ENCODE measurements around the gene FAF1.
"Not testable (repeated sequence)": the region's sequence is repeated elsewhere in the genome, so short reads cannot be mapped to it uniquely, and the experiment has no call there.

The FAF1 gene

GRCh38 chr1:50873458-50874187 lies 86.4 kb downstream of the FAF1 start:
- Histone ChIP-seq H3K9me3 (ENCODE audit: control insufficient read depth, low read length) (no peaks in the 10 kb centered on the region), H3K4me3 (ENCODE audit: extremely low read depth, insufficient read depth, low read length, poor library complexity, severe bottlenecking) (no peak overlapping the region), H3K27ac (ENCODE audit: low read depth, low read length, severe bottlenecking) (no peak overlapping the region), H3K4me1 (ENCODE audit: control insufficient read depth, insufficient read depth, low read length, poor library complexity, severe bottlenecking) (no peaks in the 10 kb centered on the region), H3K36me3 (ENCODE audit: control insufficient read depth, insufficient read depth, low read length) (no peaks in the 10 kb centered on the region)
- WGBS, 2 experiments (ENCODE audit: insufficient coverage in 2 of 2): 75 to 83% methylated on average over 1 to 3 of the region's 5 CpGs

- peaks cover 10% of the 10 kb centered on the region for H3K9me3 ChIP-seq (ENCODE audit: control insufficient read depth, low read length)
- not testable (repeated sequence) for H3K4me1 ChIP-seq (ENCODE audit: control insufficient read depth, insufficient read depth, low read length, poor library complexity, severe bottlenecking); H3K27ac ChIP-seq (ENCODE audit: low read depth, low read length, severe bottlenecking); H3K36me3 ChIP-seq (ENCODE audit: control insufficient read depth, insufficient read depth, low read length); H3K4me3 ChIP-seq (ENCODE audit: extremely low read depth, insufficient read depth, low read length, poor library complexity, severe bottlenecking)
- WGBS, 2 experiments (ENCODE audit: insufficient coverage in 2 of 2): no CpG with 5 or more reads among the region's 3 CpGs
Measured at GRCh38 chr1:50864845-50865244, 95.2 kb downstream of the FAF1 start.

GRCh38 chr1:50861772-50862171 lies 98.3 kb downstream of the FAF1 start:
- H3K27ac ChIP-seq (ENCODE audit: low read depth, low read length, severe bottlenecking): no peak overlapping the region
- no peaks in the 10 kb centered on the region for H3K36me3 ChIP-seq (ENCODE audit: control insufficient read depth, insufficient read depth, low read length)
- H3K4me3 ChIP-seq (ENCODE audit: extremely low read depth, insufficient read depth, low read length, poor library complexity, severe bottlenecking): no peak overlapping the region
- H3K9me3 ChIP-seq (ENCODE audit: control insufficient read depth, low read length): peaks cover 13% of the 10 kb centered on the region
- H3K4me1 ChIP-seq (ENCODE audit: control insufficient read depth, insufficient read depth, low read length, poor library complexity, severe bottlenecking): no peaks in the 10 kb centered on the region
- no CpG with 5 or more reads among the region's 1 CpG for WGBS, 2 experiments (ENCODE audit: insufficient coverage in 2 of 2)

GRCh38 chr1:50860702-50861101 lies 99.4 kb downstream of the FAF1 start:
- Histone ChIP-seq H3K27ac (ENCODE audit: low read depth, low read length, severe bottlenecking) (no peak overlapping the region), H3K4me3 (ENCODE audit: extremely low read depth, insufficient read depth, low read length, poor library complexity, severe bottlenecking) (no peak overlapping the region), H3K4me1 (ENCODE audit: control insufficient read depth, insufficient read depth, low read length, poor library complexity, severe bottlenecking) (no peaks in the 10 kb centered on the region), H3K9me3 (ENCODE audit: control insufficient read depth, low read length) (peaks cover 13% of the 10 kb centered on the region), H3K36me3 (ENCODE audit: control insufficient read depth, insufficient read depth, low read length) (no peaks in the 10 kb centered on the region)
- 100% methylated on average over 1 to 2 of the region's 4 CpGs for WGBS, 2 experiments (ENCODE audit: insufficient coverage in 2 of 2)

GRCh38 chr1:50860256-50860655 lies 99.8 kb downstream of the FAF1 start:
- H3K27ac ChIP-seq (ENCODE audit: low read depth, low read length, severe bottlenecking): no peak overlapping the region
- H3K9me3 ChIP-seq (ENCODE audit: control insufficient read depth, low read length): peaks cover 13% of the 10 kb centered on the region
- H3K4me3 ChIP-seq (ENCODE audit: extremely low read depth, insufficient read depth, low read length, poor library complexity, severe bottlenecking): no peak overlapping the region
- H3K36me3 ChIP-seq (ENCODE audit: control insufficient read depth, insufficient read depth, low read length): no peaks in the 10 kb centered on the region
- H3K4me1 ChIP-seq (ENCODE audit: control insufficient read depth, insufficient read depth, low read length, poor library complexity, severe bottlenecking): no peaks in the 10 kb centered on the region
- WGBS, 2 experiments (ENCODE audit: insufficient coverage in 2 of 2): no CpG with 5 or more reads among the region's 2 CpGs

- Histone ChIP-seq H3K9me3 (ENCODE audit: control insufficient read depth, low read length) (peaks cover 13% of the 10 kb centered on the region), H3K4me1 (ENCODE audit: control insufficient read depth, insufficient read depth, low read length, poor library complexity, severe bottlenecking) (no peaks in the 10 kb centered on the region), H3K27ac (ENCODE audit: low read depth, low read length, severe bottlenecking) (no peak overlapping the region), H3K4me3 (ENCODE audit: extremely low read depth, insufficient read depth, low read length, poor library complexity, severe bottlenecking) (no peak overlapping the region), H3K36me3 (ENCODE audit: control insufficient read depth, insufficient read depth, low read length) (no peaks in the 10 kb centered on the region)
- 67 to 100% methylated on average over 1 of the region's 1 CpG for WGBS, 2 experiments (ENCODE audit: insufficient coverage in 2 of 2)
Measured at GRCh38 chr1:50859657-50860056, 100.4 kb downstream of the FAF1 start.

- WGBS, 2 experiments (ENCODE audit: insufficient coverage in 2 of 2): 80% methylated on average over 1 of the region's 1 CpG; no CpG with 5 or more reads in 1 of the 2 experiments
- Histone ChIP-seq H3K36me3 (ENCODE audit: control insufficient read depth, insufficient read depth, low read length) (no peaks in the 10 kb centered on the region), H3K27ac (ENCODE audit: low read depth, low read length, severe bottlenecking) (no peak overlapping the region), H3K9me3 (ENCODE audit: control insufficient read depth, low read length) (peaks cover 13% of the 10 kb centered on the region), H3K4me3 (ENCODE audit: extremely low read depth, insufficient read depth, low read length, poor library complexity, severe bottlenecking) (no peak overlapping the region), H3K4me1 (ENCODE audit: control insufficient read depth, insufficient read depth, low read length, poor library complexity, severe bottlenecking) (no peaks in the 10 kb centered on the region)
Measured at GRCh38 chr1:50858761-50859160, 101.3 kb downstream of the FAF1 start.

- H3K27ac ChIP-seq (ENCODE audit: low read depth, low read length, severe bottlenecking): no peak overlapping the region
- no CpG with 5 or more reads among the region's 1 CpG for WGBS, 2 experiments (ENCODE audit: insufficient coverage in 2 of 2)
- no peaks in the 10 kb centered on the region for H3K36me3 ChIP-seq (ENCODE audit: control insufficient read depth, insufficient read depth, low read length)
- peaks cover 13% of the 10 kb centered on the region for H3K9me3 ChIP-seq (ENCODE audit: control insufficient read depth, low read length)
- no peaks in the 10 kb centered on the region for H3K4me1 ChIP-seq (ENCODE audit: control insufficient read depth, insufficient read depth, low read length, poor library complexity, severe bottlenecking)
- H3K4me3 ChIP-seq (ENCODE audit: extremely low read depth, insufficient read depth, low read length, poor library complexity, severe bottlenecking): no peak overlapping the region
Measured at GRCh38 chr1:50857702-50858101, 102.4 kb downstream of the FAF1 start.

- Histone ChIP-seq H3K27ac (ENCODE audit: low read depth, low read length, severe bottlenecking) (no peak overlapping the region), H3K9me3 (ENCODE audit: control insufficient read depth, low read length) (no peaks in the 10 kb centered on the region), H3K4me1 (ENCODE audit: control insufficient read depth, insufficient read depth, low read length, poor library complexity, severe bottlenecking) (no peaks in the 10 kb centered on the region), H3K4me3 (ENCODE audit: extremely low read depth, insufficient read depth, low read length, poor library complexity, severe bottlenecking) (no peak overlapping the region), H3K36me3 (ENCODE audit: control insufficient read depth, insufficient read depth, low read length) (no peaks in the 10 kb centered on the region)
- WGBS, 2 experiments (ENCODE audit: insufficient coverage in 2 of 2): no CpG with 5 or more reads among the region's 3 CpGs
Measured at GRCh38 chr1:50853325-50853724, 106.7 kb downstream of the FAF1 start.

- WGBS, 2 experiments (ENCODE audit: insufficient coverage in 2 of 2): no CpG with 5 or more reads among the region's 1 CpG
- H3K9me3 ChIP-seq (ENCODE audit: control insufficient read depth, low read length): no peaks in the 10 kb centered on the region
- no peaks in the 10 kb centered on the region for H3K4me1 ChIP-seq (ENCODE audit: control insufficient read depth, insufficient read depth, low read length, poor library complexity, severe bottlenecking)
- no peak overlapping the region for H3K4me3 ChIP-seq (ENCODE audit: extremely low read depth, insufficient read depth, low read length, poor library complexity, severe bottlenecking)
- no peak overlapping the region for H3K27ac ChIP-seq (ENCODE audit: low read depth, low read length, severe bottlenecking)
- H3K36me3 ChIP-seq (ENCODE audit: control insufficient read depth, insufficient read depth, low read length): no peaks in the 10 kb centered on the region
Measured at GRCh38 chr1:50852889-50853288, 107.2 kb downstream of the FAF1 start.

GRCh38 chr1:50851466-50851865 lies 108.6 kb downstream of the FAF1 start:
- WGBS, 2 experiments (ENCODE audit: insufficient coverage in 2 of 2): 80% methylated on average over 1 of the region's 1 CpG; no CpG with 5 or more reads in 1 of the 2 experiments
- H3K4me1 ChIP-seq (ENCODE audit: control insufficient read depth, insufficient read depth, low read length, poor library complexity, severe bottlenecking): no peaks in the 10 kb centered on the region
- H3K27ac ChIP-seq (ENCODE audit: low read depth, low read length, severe bottlenecking): no peak overlapping the region
- H3K9me3 ChIP-seq (ENCODE audit: control insufficient read depth, low read length): no peaks in the 10 kb centered on the region
- H3K4me3 ChIP-seq (ENCODE audit: extremely low read depth, insufficient read depth, low read length, poor library complexity, severe bottlenecking): no peak overlapping the region
- H3K36me3 ChIP-seq (ENCODE audit: control insufficient read depth, insufficient read depth, low read length): no peaks in the 10 kb centered on the region
